Breast epithelium (tissue), 4 donors: ENCODE measurements around the gene RALGPS2. TPM values are rescaled to one million over a fixed set of nuclear protein-coding genes. Genes with fewer than 3 reads are reported as not detected.

Source experiments
- DNase-seq, 2 donors: peaks; one replicate each; pipeline ENCODE4 v3.0.0-alpha.2; 2019; ENCODE audit warnings: low spot score in 2 of 2
- H3K27ac ChIP-seq, 2 donors: fragments of 200-600 bp; sonication (generic) in 1 of 2; one replicate each; pipeline ENCODE4 v1.5.1; 2016 to 2019; ENCODE audit warnings: mild to moderate bottlenecking in 1 of 2
- H3K27me3 ChIP-seq, 2 donors: fragments of 200-600 bp; sonication (generic) in 1 of 2; one replicate each; pipeline versions ENCODE4 v1.5.1 to v1.6.0; 2017 to 2019; ENCODE audit warnings: control low read depth in 1 of 2, mild to moderate bottlenecking in 1 of 2
- H3K36me3 ChIP-seq: fragments of 200-600 bp; one replicate; pipeline ENCODE4 v1.5.1; 2019
- H3K4me1 ChIP-seq, 2 donors: fragments of 200-600 bp; sonication (generic); one replicate each; pipeline ENCODE4 v1.5.1; 2016 to 2019; ENCODE audit warnings: control low read depth in 1 of 2
- H3K4me3 ChIP-seq, 3 donors: fragments of 200-600 bp; sonication (generic); 1 replicate in 2 of 3; 2 replicates in 1 of 3; pipeline ENCODE4 v1.5.1; 2016 to 2019; ENCODE audit warnings: mild to moderate bottlenecking in 3 of 3, moderate library complexity in 2 of 3
- H3K9me3 ChIP-seq, 2 donors: fragments of 200-600 bp; sonication (generic) in 1 of 2; one replicate each; pipeline ENCODE4 v1.5.1; 2016 to 2019; ENCODE audit warnings: control low read depth in 1 of 2
- CTCF ChIP-seq, 3 donors: fragments of 450-650 bp; IDR thresholded peaks; one replicate each; pipeline ENCODE4 v1.5.1; 2016 to 2017; ENCODE audit warnings: antibody characterized with exemption in 3 of 3, mild to moderate bottlenecking in 3 of 3, moderate library complexity in 3 of 3
- POLR2A ChIP-seq: fragments of 450-650 bp; IDR thresholded peaks from one replicate; pipeline ENCODE4 v1.6.1; 2016; ENCODE audit warnings: antibody characterized with exemption, mild to moderate bottlenecking, moderate library complexity
- POLR2AphosphoS5 ChIP-seq, 3 donors: sonication (generic); formaldehyde crosslinking; IDR thresholded peaks; one replicate each; pipeline ENCODE4 v1.6.1; 2017; ENCODE audit warnings: antibody characterized with exemption in 3 of 3
- intact Hi-C: fragments of 100-400 bp; cut with DNase I; formaldehyde crosslinking; loops from one replicate; pipeline ENCODE4 v1.15.1; 2023; ENCODE audit warnings: low total_unique reads
- total RNA-seq, 3 donors: library from RNA; depleted of rRNA; stranded (reverse); fragments of >200 nt; gene quantifications; one replicate each; pipeline ENCODE4 v1.1.0, GENCODE V29; 2016

The RALGPS2 gene
- total RNA-seq, 3 donors from 2014 or later = 4.8 to 45.2 (median 43.3) TPM

GRCh38 chr1:178955391-178955954 is 230.4 kb downstream of the RALGPS2 start:
- TF ChIP-seq POLR2A (no peak), POLR2AphosphoS5 (IDR thresholded peaks at IDR 0.05) (no peak), CTCF (IDR thresholded peaks at IDR 0.05) (no peak)
- no peak for DNase-seq
- intact Hi-C loops = no loop called here
- Histone ChIP-seq H3K36me3 (no peaks in the 10 kb centered on the region), H3K4me3 (no peak overlapping the region), H3K9me3 (no peaks in the 10 kb centered on the region), H3K27me3 (no peaks in the 10 kb centered on the region), H3K4me1 (no peaks in the 10 kb centered on the region), H3K27ac (no peak overlapping the region)

GRCh38 chr1:178958491-178958890 is 233.4 kb downstream of the RALGPS2 start:
- H3K27me3 ChIP-seq = no peaks in the 10 kb centered on the region
- no peaks in the 10 kb centered on the region for H3K36me3 ChIP-seq
- no peaks in the 10 kb centered on the region for H3K4me1 ChIP-seq
- intact Hi-C loops = no loop called here
- DNase-seq = no peak
- no peak for TF ChIP-seq CTCF (IDR thresholded peaks at IDR 0.05)
- TF ChIP-seq POLR2AphosphoS5 (IDR thresholded peaks at IDR 0.05) = no peak
- no peak for TF ChIP-seq POLR2A
- H3K9me3 ChIP-seq = no peaks in the 10 kb centered on the region
- H3K27ac ChIP-seq = no peak overlapping the region
- no peak overlapping the region for H3K4me3 ChIP-seq

GRCh38 chr1:178959543-178960460 is 234.8 kb downstream of the RALGPS2 start:
- intact Hi-C loops = loop anchor here (10.0 kb wide), 1 partner anchor 1035 kb away; no protein-coding TSS in a partner anchor
- DNase-seq = no peak

GRCh38 chr1:178960482-178961240 is 235.6 kb downstream of the RALGPS2 start:
- Histone ChIP-seq H3K27me3 (no peaks in the 10 kb centered on the region), H3K36me3 (no peaks in the 10 kb centered on the region), H3K4me3 (no peak overlapping the region), H3K27ac (no peak overlapping the region), H3K9me3 (peaks cover 4 to 5% of the 10 kb centered on the region in 2 donors), H3K4me1 (no peaks in the 10 kb centered on the region)
- no peak for DNase-seq
- intact Hi-C loops = loop anchor here (10.0 kb wide), 1 partner anchor 1036 kb away; no protein-coding TSS in a partner anchor
- TF ChIP-seq POLR2AphosphoS5 (IDR thresholded peaks at IDR 0.05) (no peak), POLR2A (no peak), CTCF (IDR thresholded peaks at IDR 0.05) (no peak)

More at GRCh38 chr1:178959543-178960460, 234.8 kb downstream of the RALGPS2 start:
- H3K27ac ChIP-seq = no peak overlapping the region
- H3K9me3 ChIP-seq = peaks cover 2 to 5% of the 10 kb centered on the region in 2 donors
- H3K36me3 ChIP-seq = no peaks in the 10 kb centered on the region
- TF ChIP-seq POLR2A (no peak), CTCF (IDR thresholded peaks at IDR 0.05) (no peak), POLR2AphosphoS5 (IDR thresholded peaks at IDR 0.05) (no peak)
- no peaks in the 10 kb centered on the region for H3K27me3 ChIP-seq
- H3K4me3 ChIP-seq = no peak overlapping the region
- H3K4me1 ChIP-seq = no peaks in the 10 kb centered on the region
